Activated CD4-positive, alpha-beta T cell treated with anti-CD3 and anti-CD28 coated beads, Interleukin-2, amount 50 U/mL, for 1 hour (primary cell): ENCODE results near the gene FAR2.
"Not testable (repeated sequence)": the region's sequence is repeated elsewhere in the genome, so short reads cannot be mapped to it uniquely, and the experiment has no call there.

Source experiments
- DNase-seq: peaks from one replicate; pipeline ENCODE4 v3.0.0-alpha.2; 2020

Gene FAR2

DNA sequence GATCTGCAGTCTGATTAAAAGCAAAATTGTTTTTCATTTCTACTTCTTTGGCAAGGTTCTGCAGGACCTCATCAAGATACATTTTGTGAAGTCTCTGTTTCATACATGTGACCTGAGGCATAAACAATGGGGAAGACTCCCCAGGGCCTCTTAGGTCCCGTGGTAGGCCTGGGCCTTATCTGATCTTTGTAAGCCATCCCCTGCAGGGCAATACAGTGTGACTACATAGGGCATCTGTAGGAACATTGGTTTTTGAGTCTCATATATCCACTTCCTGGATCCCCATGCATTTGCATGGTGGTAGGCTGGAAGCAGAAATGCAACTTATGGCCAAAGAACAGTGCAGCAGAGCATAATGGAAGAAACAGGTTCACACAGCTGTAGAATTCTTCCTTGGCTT is 6.0 kb downstream of the FAR2 start:
- no peak for DNase-seq

DNA sequence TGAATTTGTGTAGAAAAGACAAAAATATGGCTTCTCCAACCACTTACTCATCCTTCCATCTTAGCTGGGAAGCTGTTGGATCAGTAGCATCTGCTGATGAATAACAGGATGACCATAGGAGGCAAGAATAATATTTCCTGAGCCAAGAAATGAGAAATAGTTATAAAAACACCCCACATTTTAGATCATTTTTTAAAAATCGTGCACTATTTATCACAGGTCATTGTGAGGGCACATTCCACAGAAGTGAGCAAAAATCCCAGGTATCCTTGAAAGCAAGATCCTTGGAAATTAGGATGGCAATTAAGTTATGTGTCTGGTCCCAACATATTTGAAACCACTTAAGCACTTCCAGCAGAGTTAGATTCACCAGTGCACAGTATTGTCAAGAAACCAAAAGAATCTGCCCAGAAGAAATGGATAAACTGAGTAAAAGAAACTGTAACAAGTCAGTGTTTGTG is 8.4 kb downstream of the FAR2 start:
- DNase-seq: no peak

DNA sequence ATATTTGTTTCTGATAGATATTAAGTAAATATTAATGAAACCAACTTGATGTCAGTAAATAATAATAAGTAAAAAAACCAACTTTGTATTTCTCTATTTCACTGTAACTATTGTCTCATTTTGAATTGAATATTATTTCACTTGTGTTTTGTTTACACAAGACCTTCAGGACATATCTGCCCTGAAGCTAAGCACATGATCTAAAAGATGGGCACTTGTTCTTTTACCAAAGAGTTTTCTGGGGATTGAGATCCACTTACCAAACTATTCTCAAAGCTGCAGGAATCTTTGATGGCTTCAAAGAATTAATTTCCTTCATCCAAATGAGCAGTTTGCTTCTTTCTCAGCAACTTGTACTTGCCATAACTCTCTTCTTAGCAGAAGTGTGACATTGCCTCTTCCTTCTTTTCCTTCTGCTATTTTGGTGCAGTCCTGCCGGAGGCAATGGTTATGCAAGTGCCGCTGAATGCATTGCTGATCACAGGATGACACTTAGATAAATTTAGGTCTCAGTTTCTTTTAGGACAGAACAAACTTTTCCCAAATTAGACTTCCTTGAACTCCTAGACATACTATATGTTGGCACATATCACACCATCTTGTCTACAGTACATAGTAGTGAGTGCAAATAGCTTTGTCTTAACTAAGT is 9.2 kb downstream of the FAR2 start:
- no peak for DNase-seq

DNA sequence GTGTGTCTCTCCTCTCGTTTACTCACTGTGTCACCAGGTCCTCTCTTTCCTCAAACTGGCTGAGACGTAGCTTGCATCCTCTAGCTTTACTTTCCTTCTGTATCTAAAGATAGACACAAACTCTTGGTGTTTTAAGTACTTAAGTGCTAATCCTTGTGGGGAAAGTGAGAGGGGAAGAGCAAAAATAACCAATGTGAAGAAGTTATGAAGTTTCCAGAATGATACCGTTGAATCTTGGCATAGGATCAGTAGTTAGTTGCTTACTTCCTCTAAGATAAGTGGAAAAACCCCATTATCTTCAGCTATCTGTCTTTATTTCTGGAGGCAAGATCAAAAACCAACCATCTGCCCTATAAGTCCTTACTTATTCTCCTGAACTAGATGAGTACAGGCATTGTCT is 10.6 kb downstream of the FAR2 start:
- DNase-seq: no peak

DNA sequence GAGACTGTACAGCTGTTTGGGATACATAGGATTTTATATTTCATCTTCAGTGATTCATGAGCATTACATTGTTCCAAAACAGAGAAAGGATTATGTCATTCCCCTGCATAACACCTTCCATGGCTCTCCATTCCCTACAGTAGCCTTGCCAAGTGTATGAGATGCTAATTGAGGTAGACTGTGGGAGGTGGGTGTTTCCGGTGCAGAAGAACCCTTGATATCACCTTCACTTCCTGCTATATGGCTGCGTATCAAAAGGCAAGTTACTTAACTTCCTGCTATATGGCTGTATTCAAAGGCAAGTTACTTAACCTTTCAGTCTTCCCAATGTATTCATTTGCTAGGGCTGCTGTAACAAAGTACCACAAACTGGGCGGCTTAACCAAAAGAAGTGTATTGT is 11.2 kb downstream of the FAR2 start:
- no peak for DNase-seq

DNA sequence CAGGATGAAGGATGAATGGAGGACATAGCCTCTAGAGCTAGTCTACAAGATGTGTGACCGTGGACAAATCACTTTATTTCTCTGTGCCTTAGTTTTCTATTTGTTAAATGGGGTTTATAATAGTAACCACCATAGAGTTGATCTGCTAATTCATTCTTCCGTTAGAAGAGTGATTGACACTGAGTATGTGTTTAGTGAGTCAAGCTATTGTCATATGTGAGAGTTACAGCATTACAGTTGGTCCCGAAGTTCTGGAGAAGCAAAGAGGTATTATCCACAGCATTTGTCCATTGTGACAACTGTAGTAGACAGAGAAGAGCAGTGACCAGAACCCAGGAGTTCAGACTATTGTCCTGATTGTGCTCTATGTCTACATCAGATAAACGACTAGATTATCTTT is 14.1 kb downstream of the FAR2 start:
- DNase-seq: no peak

DNA sequence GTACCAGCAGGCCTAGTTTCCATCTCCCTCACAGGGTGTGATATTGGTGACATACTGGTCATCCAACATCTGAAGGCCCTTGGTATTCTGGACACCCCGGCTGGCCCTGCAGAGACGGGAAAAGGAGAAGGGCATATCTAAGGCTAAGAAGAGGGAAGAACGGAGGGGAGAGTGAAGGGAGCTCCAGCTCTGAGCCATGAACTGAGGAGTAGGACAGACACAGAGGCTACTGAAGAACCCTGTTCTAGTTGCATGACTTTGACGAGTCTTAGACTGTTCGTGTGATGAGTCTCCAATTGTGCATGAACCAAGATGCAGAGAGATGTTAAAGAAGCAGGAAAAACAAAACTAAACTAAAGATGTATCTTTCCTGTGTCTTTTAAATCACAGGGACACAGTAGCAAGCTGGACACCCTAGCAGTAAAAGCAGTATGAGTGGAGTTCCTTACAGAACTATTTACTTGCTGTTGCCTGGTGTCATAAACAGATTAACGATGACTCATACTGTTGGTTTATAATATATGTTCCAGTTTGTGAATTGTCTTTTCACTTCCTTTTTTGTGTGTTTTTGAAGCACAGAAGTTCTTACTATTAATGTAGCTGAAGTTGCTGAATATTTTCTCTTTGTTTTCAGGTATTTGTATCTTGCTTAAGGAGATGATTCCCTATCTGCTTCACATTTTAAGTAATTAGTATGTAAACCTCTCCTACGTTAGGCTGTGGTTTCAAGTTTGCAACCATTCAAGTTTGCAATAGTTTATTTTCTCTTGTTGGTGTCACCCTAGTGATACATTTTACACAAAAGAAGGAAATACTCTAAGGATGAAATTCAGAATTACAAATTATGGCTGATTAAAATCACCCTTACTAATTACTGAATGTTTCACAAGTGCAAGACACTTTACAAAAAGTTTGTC is 15.7 kb downstream of the FAR2 start:
- DNase-seq: no peak

DNA sequence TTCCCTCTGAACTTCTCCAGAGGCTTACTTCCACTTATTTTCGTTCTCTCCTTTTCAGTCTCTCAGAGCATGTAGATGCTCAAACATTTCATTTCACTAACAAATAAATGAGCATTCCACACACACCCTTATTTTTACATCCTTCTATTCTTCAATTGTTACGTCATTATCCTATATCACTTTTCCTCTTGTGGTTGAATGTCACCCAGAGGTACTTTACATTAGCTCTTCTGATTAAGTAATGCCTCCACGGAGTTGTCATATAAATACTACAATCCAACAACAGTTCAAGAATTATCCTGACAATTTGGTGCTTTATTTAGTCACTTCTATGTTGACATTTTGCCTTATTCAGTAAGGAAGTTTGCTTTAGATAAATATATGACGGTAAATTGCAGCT is 18.4 kb downstream of the FAR2 start:
- DNase-seq: no peak

DNA sequence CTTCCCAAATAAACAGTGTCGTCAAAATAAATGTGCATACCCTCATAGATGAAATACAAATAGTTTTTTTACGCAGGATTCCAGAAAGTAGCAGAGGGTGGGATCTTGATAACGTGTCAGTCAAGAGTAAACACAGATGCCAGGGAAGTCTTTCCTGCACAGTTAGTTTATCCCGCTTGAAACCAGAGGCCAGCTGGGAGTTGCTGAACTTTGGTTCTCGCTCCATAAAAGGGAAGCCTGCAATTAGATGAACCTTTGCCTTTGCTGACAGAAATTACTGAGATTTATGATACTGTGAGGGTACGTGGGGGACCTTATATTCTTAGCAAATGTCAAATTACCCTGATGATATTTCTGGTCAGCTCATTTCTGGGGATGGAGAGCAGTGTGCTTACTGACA is 18.9 kb downstream of the FAR2 start:
- DNase-seq: no peak

DNA sequence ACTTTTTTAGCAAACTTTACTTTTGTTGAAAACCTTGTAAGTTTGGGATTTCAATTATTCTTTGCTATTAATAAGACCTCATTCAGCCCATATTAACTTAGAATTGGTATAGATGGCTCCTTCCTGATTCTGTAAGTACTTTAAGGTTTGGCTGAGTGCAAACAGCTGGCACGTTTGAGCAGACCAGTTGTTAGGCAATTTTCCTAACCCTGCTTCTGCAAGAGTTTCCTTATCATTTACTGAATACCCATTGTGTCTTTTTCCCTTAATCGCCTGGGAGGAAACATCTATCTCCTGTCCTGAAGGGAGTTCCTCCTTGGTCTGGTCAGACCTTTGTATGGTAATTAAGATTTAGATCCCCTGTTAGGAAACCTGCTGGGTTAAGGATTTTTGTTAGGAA is 20.9 kb downstream of the FAR2 start:
- not testable (repeated sequence) for DNase-seq

DNA sequence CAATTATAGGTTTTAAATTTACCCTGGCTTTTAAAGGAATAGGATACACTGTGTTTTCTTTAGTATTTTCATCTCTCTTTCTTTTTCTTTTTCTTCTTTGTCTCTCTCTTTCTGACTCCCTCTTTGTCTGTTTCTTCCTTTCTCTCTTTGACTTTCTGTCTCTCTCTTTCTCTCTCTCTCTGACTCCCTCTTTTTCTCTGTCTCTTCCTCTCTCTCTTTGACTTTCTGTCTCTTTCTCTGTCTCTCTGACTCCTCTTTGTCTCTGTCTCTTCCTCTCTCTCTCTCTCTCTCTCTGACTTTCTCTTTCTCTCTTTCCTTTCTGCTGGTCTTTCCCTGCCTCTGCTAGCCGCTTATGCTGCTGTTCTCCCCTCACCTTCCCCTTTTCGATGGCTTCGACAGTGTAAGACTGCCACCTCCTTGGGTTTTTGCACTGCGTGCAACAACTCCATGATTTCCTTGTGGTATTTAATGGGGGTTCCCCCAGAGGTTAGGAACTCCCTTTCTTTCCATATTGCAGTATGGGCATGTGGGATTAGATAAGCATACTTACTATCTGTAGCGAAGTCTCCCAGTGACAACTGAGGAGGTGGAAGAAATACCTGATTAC is 21.5 kb downstream of the FAR2 start:
- DNase-seq: not testable (repeated sequence)

DNA sequence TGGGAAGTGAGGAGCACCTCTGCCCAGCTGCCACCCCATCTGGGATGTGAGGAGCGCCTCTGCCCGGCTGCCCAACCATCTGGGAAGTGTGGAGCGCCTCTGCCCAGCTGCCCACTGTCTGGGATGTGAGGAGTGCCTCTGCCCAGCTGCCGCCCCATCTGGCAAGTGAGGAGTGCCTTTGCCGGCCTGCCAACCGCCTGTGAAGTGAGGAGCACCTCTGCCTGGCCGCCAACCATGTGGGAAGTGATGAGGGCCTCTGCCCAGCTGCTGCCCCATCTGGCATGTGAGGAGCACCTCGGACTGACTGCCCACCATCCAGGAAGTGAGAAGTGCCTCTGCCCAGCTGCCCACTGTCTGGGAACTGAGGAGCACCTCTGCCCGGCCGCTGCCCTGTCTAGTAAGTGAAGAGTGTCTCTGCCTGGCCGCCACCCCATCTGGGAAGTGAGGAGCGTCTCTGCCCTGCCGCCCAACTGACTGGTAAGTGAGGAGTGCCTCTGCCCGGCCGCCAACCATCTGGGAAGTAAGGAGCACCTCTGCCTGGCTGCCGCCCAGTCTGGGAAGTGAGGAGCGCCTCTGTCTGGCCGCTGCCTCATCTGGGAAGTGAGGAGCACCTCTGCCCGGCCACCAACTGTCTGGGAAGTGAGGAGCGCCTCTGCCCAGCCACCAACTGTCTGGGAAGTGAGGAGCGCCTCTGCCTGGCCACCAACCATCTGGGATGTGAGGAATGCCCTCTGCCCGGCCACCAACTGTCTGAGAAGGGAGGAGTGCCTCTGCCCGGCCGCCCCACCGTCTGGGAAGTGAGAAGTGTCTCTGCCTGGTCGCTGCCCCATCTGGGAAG is 22.6 kb downstream of the FAR2 start:
- DNase-seq: no peak

DNA sequence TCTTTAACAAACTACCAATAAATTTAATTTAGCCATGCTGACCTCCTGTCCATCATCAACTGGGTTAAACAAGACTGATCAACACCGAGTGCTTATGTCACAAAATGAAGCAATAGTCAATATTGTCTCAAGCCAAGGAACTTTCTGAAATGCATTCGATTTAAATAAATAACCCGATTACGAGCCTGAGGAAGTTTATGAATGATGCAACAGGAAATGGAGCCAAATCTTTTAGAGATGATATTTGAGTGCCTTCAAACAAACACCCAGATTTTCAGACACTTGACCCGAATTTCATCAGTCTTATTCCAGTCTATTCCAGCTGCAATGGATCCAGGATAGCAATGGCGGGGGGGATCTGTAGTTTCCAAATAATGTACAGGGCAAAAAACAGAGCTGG is 27.9 kb downstream of the FAR2 start:
- DNase-seq: no peak

DNA sequence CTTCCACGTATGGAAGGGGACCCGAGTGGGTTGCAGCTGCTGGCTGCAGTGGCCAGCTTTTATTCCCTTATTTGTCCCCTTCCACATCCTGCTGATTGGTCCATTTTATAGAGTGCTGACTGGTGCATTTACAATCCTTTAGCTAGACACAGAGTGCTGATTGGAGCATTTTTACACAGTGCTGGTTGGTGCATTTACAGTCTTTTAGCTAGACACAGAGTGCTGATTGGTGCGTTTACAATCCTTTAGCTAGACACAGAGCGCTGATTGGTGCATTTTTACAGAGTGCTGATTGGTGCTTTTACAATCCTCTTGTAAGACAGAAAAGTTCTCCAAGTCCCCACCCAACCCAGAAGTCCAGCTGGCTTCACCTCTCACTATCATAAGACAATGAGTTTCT is 33.2 kb downstream of the FAR2 start:
- DNase-seq: not testable (repeated sequence)

DNA sequence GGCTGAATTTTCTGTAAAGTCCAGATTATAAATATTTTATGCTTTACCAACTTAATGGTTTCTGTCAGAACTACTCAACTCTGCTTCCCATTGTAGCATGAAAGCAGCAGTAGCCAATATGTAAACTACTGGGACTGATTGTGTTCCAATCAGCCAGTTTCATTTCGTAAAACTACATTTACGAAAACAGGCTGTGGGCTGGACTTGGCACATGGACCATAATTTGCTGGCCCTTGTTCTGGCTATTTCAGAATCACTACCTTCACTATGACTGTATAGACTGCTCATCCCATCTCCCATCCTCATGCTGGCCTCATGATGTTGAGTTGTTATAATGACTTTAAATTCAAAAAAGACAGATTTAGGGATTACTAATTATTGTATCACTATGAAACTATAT is 38.7 kb downstream of the FAR2 start:
- DNase-seq: no peak

DNA sequence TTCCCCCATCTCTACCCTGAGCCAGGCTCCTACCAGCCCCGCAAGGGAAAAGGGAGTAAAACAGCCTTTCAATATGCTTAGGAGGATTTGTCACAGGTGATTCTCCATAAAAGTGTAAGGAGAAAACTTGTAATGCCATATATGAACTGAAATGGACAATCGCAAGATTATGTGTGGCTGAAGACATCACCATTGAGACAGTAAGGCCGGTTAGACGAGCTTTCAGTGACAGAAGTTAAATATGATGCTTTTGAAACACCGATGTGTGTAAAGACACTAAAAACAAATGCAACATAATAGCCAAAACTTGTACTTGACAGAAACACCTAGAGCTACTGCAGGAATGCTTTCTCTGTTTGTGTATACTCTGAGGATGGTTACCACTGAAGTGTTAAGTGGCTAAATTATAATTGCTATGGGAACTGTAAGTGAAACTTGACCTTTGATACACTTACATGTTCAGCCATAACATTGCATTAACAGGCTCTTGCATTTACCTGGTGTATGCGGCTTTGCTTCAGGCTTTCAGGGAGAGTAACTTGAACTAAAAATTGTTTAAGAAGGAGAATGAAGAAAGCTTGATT is 42.3 kb downstream of the FAR2 start:
- DNase-seq: no peak

DNA sequence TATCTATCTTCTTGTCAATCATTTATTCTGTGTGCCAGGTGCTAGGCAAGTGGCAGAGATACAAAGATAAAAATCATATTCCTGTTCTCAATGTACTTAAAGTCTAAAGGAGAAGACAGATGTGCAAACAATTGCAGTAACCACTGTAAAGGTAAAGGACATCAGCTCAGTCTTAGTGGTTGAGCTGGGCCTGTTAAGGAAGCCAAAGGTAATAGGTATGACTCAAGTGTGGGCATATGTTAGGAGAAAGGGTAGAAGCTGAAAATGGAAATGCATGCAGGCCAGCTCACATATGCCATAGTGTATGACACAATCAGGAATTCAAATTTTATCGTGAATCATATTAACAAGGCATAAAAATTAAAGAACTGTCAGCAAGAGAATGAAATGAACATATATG is 49.8 kb downstream of the FAR2 start:
- DNase-seq: no peak

DNA sequence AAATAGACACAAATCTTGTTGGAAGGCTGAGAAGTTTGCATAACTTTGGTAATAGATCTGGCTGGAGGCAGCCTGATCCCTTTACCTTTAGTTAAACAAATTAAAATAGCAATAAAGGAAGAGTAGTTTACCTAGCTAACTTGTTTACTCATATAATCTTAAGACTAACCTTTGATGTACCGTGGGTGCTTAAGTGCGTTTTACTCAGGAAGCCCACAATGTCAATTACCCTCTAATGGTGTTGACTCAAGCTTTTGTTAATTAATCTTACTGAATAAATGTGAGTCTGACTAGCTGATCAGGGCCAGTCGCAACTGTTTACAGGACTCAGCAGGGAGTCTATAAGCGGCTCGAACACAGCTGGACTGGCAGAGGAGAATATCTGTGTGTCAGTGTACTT is 51.5 kb downstream of the FAR2 start:
- no peak for DNase-seq

DNA sequence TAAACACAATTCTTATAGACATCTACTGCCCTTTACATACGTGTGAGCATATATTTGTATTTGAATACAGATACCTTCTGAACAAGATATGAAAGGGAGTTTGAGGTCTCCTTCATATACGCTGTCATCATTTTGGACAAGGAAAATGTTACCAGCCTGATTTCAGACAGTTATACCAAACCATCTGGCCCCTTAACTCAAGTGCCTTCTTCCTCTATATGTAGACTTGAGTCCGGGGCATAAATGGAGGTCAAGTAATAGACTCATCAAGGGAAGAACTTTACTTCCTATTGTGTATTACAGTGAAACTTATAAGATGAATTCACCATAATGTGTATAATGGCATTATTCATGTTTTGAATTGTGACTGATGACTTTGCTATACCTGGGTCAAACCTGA is 52.2 kb downstream of the FAR2 start:
- no peak for DNase-seq

DNA sequence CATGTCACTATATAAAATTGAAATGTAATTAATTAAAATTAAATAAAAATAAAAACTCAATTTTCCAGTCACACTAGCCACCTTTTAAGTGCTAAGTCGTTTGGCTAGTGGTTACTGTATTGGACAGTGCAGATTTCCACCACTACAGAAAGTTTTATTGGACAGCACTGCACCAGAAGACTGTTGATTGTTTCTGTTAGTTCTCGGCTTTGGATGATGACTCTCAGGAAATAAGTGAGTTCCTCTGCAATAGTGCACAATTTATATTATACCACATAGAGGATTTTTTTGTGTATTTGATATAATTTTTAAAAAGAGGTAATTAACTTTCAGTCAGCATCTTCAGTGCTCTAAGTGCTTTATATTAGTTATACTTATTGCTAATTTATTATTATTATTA is 52.7 kb downstream of the FAR2 start:
- DNase-seq: no peak

DNA sequence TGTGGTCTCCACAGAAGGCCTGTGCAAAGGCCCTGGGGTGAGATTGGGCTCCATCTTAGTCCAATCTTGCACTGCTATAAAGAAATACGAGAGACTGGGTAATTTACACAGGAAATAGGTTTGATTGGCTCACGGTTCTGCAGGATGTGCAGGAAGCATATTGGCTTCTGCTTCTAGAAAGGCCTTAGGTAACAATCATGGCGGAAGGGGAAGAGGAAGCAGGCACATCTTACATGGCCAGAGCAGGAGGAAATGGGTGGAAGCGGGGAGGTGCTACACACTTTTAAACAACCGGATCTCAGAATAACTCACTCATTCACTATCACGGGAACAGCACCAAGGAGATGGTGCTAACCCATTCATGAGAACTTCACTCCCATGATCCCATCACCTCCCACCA is 55.4 kb downstream of the FAR2 start:
- no peak for DNase-seq

DNA sequence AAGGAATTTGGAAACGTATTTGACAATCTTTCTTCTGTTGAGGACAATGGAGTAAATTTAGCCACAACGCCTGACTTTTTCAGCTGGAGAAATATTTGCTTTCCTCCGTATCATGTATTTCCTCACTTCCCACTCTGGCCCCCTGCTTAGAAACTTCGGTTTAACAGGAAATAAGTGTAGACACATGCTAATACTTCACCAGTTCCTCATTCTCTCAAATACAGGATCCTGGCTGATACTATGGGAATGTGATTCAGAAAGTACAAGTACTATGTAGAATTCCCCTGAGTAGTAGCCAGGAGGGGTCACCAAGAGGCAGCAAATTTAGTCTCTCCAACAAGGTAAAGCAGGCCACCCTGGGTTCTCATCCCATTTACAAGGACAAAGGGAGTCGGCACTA is 58.0 kb downstream of the FAR2 start:
- no peak for DNase-seq

DNA sequence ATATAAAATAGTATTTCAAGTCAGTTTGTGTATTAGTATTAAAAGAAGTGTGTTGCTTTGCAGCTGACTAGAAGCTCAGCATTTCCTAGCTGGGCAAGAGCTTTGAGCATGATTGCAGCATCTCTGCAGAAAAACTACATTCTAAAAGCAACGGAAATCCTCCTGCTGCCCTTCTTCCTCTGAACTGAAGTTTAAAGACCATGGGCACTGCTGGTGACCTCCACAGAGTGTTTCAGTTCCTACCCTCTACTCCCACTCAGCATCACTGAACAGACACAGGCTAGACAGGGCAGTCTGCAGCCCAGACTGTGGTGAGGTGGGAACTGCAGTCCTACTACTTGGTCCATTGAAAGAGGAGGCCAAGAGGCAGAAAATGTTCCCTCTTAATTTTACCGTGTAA is 59.0 kb downstream of the FAR2 start:
- no peak for DNase-seq
